GM19193 (cell line): ENCODE results near the gene SLC39A2.

Source experiments
- POLR2A ChIP-seq: IDR thresholded peaks from 4 replicates; pipeline ENCODE4 v1.6.1; 2011; ENCODE audit not compliant: insufficient read depth, insufficient read length; ENCODE audit errors: extremely low read depth

Gene SLC39A2

DNA sequence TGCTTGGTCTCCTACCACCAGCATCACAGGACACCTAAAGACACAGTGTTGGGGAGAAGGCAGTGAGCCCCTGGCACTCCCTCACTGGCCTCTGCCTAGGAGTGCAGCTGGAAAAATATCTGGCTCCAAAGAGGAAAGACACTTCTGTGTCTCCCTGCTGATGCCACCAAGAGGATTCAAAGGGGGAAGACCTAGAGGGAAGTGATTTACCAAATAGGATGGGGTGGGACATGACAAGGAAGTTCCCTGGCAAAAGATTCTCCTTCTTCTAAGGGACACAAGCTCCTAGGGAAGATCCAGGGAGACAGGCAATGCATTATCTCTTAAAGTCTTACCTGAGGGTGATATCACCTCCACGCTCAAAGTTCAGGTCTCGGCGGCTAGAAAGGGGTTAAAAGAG lies 19.7 kb downstream of the SLC39A2 start:
- TF ChIP-seq POLR2A, result no peak

DNA sequence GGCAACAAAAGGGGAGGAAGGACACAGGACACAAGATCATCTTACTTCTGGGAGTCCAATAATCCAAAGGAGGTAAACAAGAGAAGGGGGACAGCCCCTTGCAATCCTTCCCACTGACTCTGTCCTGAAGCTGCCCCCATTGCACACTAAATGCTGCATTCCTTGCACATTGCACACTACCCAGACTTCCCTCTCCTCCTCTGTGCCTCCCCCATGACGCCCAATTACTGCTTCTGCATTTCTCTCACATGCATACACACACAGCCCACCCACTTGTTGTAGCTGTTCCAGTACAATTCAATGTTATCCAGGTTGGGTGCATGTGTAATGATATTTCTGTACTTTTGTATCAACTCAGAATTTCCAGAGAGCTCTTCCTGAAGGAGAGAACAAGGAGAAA lies 20.3 kb downstream of the SLC39A2 start:
- no peak for TF ChIP-seq POLR2A

DNA sequence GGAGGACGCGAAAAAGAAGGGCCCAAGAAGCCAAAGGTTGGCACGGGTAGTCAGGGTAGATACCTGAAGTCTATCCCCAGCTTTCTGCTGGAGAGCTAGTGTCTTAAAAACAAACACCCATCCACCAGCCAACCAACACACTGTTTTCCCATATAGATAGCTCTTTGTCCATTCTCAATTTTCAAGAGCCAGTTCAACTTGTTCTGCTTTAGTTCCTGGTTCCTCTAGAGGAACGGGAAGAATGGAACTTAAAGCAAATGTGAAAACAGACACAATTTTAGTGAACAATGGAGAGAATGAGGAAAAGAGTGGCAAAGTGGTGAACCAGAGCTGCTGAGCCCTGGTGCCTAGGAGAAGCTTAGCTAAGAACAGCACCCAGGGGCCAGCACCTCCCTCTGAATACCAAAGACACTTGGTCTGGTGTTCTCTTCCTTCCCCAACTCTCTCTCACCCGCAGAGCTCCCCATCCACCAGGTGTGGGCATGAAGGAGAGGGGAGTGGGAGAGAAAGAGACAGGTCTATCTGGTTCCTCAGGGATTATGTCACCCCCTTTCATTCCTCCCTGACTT lies 22.0 kb downstream of the SLC39A2 start:
- TF ChIP-seq POLR2A, result no peak

DNA sequence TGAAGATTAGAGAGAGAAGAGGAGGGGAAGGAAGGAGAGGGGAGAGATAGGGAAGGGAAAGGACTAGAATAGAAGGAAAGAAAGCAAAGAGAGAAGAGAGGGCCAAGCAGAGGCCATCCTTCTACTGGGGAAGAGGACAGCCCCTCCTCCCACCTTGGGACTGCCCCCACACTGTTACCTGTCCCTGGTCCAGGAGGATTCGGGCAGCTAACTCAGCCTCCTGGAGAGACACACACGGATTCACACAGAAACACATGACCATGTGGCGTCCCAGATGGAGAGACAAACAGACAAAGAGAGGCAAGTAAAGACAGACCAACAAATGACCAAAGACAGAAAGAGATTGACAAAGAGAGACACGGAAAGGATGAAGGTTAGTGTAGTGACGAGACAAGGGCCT lies 23.6 kb downstream of the SLC39A2 start:
- TF ChIP-seq POLR2A, result no peak

DNA sequence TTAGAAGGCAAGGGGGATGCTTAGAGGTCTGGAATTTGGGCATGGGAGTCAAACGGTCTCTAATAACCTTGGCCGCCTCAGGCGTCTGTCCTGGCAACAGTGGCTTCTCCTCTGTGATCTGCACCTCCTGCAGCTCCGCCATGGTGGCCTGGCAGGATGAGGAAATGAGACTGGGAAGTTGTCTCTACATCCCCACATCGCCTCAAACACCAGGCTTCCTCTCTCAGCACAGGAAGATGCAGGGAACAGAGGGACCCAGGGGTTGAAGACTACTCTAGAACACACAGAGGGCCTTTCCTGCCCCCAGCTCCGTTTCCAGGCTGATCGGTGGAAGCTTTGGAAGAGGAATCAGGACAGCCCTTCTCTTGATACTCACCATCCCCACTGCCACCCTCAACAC lies 24.1 kb downstream of the SLC39A2 start:
- no peak for TF ChIP-seq POLR2A

DNA sequence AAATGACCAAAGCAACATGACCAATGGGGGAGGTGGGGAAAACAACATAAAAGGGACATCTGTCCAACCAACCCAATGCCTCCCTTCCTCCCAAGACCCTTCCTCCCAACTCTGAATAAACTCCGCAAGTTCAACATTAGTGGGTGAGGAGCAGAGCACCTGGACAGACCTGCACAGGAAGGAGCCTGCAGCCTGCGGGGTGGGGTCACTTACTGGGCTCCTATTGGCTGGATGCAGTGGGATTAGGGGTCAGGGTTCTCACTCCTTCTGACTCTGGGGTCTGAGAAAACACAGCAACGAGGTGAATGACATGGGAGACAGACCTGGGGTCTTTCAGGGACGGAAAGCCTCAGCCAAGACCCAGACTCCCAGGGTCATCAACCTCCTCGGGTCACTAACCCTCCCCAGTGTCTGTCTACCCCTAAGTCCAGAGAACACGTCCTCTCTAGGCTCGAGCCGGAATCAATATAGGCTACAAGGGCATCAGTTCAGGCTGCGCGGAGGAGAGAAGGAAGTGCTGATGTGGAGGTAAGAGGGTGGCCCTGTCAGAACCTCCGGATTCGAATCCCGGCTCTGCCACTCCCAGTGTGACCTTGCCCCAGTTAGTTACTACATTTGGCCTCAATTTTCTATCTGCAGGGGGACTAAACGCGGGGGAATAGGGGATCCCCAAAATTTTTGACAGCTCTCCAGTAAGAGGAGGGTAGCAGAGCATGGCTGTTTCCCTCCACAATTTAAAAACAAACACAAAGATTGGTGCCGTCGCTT lies 24.9 kb downstream of the SLC39A2 start:
- TF ChIP-seq POLR2A, result no peak

DNA sequence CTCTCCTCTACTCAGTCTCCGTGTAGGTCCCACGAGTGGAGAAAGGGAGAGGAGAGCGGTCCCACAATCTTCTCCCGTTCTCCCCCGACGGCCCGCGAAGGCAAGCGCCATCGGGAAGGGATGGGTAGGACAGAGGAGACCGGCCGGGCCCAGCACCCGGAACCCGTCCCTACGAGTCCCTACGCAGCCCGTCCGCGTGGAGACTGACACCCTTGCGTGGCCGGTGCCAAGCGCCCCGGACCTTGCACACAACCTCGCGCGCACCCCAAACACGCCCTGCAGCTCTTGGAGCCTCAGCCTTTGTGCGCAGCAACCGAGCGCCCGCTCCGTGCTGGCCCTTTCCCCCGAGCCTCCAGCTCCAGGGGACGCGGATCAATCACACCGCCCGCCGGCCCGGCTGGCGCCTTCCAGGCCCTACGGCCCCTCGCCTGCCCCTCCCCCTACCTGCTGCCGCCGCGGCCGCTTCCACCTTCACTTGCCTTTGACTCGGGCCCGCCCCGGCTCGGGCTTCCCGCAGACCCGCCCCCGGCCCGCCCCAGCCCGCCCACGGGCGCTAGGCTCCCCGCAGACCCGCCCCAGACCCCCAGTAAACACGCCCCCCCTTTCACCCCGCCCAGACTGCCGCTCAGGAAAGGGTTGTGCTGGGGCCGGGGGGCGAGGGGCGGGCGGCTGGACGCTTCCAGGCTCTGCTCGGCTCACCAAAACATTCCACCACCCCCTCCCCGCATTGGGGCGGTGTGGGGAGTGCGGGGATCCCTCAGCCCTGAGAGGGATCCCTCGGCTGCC lies 25.7 kb downstream of the SLC39A2 start, which contains the start of gene NDRG2:
TSS of gene NDRG2 (minus strand) at position 477 of the 786 bp plus-strand sequence. CDS start 1,746 bp downstream, outside the sequence.
- no peak for TF ChIP-seq POLR2A

DNA sequence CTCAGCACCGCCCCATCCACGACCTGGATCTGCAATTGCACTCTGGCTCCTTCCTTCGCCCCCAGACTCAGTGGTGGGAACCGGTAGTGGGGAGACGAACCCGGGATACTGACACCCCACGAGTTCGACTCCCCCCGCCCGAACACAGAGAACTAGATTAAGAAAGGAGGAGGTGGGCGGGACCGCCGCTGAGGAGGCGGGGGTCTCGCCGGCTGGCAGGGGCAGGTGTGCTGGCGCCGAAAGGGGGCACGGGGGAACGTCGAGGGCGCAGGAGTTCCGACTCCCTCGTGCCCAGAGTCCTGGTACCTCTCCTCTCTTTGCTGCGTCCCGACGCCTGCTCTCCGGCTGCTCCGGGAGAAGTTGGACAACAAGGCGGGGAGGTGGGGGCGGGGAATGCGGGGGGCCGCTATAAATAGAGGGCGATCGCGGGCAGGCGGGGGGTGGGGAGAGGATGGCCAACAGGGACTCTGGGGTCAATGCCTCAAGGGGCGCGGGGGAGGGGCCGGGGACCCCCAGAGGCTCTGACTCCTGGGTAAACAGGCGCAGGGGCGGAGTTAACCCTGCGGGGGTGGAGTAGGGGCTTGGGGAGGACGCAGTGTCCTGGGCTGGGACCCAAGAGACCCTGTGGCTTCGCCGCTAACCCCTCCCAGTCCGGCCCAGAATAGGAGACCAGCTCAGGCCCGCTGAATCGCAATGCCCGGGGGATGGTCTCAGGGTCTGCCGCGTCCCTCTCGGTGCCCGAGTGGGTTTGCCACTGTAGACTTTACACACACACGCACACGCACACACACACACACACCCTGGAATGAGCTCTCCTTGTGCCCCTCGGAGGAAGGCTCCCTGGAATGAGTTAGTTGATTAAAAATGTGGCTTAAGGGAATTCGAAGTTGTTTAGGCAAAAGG lies 26.5 kb downstream of the SLC39A2 start:
- no peak for TF ChIP-seq POLR2A

DNA sequence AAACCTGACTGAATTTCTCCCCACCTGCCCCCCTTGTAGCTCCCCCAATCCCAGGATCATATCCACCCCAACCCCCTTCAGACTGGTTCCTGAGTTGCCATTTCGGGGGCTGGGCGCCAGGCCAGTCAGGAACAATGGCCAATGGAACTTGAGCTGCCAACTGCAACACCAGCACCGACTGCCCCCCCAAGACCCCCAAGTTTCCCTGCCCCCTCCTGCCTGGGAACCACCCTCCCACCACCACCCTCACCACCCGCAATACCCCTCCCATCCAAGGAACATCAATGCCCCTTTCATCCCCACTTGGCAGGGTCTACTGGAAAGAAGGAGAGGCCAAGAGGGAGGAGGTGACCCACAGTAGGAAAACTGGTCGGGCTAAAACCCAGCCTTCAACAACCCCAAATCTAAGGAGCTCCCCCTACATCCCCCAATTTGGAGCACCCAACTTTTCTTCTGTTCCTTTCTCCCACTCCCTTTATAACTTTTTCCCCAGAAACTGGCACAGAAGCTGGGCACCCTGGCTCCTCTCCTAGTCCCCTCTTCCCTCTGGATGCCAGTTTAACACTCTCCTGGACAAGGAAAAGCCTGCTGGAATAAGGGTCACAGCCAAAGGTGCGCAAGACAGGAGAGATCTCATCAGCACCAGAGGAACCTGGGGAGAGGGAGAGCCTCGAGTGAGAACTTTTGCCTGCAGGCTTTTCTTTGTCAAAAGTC lies 27.3 kb downstream of the SLC39A2 start:
- TF ChIP-seq POLR2A, result no peak

DNA sequence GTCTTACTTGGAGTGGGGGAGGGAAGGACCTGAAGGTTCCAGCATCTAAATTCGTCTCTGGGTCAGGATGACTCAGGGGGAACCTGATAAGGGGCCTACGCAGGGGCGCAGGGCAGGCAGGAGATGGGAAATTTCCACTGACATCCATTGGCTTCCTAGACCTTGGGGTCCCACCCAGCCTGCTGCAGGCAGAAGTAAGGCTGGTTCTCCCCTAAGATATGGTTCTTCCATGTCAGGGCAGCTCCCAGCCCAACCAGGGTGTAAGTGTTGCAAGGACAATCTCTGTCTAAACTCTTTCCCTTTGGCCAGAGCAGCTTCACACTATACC lies 27.9 kb downstream of the SLC39A2 start:
- TF ChIP-seq POLR2A, result no peak

DNA sequence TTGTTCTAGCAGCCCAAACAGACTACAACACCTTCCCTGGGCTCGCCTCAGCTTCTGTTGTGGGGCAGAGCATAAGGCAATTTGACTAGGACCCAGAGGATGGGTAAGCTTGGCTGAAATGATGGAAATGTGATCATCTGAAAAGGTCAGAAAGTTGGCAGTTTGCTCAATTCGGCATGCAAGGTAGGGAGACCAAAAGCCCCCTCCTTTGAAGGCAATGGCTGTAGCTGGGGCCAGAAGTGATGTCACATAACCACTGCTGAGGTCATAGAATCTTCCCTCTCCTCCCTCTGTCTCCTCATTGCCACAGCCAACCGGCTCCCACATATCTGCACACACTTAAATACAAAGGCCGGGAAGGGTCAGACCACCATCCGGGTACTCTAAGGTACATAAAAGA lies 30.8 kb downstream of the SLC39A2 start, which contains the start of gene TPPP2:
TSS of gene TPPP2 (plus strand) at position 301 of the 400 bp plus-strand sequence. CDS start 365 bp downstream, outside the sequence.
- TF ChIP-seq POLR2A, result no peak

DNA sequence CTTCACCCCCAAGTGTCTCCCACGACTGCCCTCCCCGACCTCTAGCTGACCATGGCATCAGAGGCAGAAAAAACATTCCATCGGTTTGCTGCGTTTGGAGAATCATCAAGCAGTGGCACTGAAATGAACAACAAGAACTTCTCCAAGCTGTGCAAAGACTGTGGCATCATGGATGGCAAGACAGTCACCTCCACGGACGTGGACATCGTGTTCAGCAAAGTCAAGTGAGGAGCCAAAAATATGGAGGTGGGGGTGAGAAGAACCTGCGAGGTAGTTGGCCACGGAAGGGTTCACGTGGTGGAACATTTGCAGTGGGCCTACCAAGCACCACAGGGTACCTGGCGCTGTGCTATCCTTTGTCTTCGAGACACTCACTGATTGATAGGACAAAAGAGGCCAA lies 31.4 kb downstream of the SLC39A2 start:
- no peak for TF ChIP-seq POLR2A

DNA sequence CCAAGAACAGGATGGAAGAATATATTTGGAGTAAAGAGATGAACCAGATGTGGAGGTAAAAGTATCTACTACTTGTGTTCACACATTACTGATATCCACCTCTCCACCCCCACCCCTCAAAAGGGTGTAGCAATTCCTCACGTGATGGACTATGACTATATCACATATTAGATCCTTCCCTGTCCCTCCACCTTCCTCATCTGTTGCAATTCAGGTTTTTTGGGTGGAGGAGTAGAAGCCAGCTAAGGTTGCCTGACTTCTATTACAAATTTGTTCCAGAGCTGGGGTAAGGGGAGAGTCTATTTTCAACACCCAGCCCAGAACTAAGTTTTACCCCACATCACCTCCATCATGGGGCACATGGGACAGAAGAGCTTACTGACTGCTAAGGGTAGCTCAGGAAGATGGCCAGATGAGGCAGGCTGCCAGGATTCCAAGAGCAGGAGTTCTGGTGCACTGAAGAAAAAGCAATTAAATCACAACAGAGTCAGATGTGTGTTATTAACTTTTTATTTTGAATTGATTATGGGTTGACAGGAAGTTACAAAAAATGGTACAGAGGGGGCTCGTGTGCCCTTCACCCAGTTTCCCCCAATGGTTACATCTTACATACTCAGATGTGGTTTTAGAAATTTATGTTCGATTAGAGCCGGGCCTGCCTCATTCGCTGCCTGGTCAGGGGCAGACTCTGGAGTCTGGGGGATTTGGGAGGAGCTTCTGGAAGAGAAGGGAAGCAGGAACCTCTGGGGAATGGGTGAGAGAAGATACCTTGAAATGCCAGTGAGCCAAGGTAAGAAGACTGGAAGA lies 33.4 kb downstream of the SLC39A2 start:
- no peak for TF ChIP-seq POLR2A

DNA sequence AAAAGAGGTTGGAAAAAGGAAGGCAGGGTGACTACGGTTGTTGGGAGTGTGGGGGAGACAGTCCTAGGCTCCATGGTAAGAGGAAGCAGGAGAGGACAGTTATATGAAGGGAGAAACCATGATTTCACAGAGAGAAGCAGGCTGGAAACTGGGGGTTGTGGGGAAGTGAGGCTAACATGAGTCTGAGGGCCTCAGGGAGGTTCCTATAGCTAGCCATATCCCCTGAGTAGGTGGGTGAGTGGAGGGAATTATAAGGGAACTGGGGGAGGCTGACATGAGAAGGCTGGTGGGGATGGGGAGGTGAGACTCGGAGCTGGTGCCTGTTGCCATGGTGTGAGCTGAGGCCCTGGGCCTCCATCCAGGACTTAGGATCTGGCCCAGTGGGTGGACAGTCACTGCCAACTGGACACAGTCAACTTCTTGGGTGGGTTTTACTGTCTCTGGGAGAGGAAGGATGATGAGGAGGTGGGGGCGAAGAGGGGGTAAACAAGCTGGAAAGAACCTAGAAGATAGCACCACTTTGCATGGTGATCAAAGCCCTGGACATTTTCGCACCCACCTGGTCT lies 34.1 kb downstream of the SLC39A2 start:
- TF ChIP-seq POLR2A, result no peak

DNA sequence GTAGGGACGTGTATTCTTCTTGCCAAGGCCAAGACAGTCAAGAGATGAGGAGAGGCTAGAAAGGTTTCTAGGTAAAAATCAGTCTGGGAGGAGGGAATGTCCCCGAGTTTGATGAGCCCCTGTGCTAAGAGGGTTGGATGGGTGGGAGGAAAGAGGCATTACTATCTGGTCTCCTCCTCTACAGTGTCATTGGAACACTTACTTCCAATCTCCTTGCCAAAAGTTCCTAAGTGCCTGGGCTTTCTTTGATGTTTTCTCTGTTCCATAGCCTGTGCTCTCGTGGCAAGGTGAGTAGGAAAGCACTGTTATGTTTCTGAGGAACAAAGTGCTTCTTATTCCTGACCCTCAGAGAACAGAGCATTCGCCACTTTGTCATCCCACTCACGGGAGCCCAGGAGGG lies 35.6 kb downstream of the SLC39A2 start, which contains the start of gene RNASE13:
TSS of gene RNASE13 (minus strand) at position 101 of the 400 bp plus-strand sequence. CDS start 519 bp downstream, outside the sequence.
- TF ChIP-seq POLR2A, result no peak
